SJCRH30 (cell line): Measurements from ENCODE around the gene NUP210L. TPM values are rescaled to one million over a fixed set of nuclear protein-coding genes. Genes with fewer than 3 reads are reported as not detected.

Experiments used
- DNase-seq, 2 experiments: peaks; one replicate each; pipeline ENCODE4 v3.0.0-alpha.2; 2015 to 2020
- H3K27ac ChIP-seq: fragments of 250-450 bp; sonication (Bioruptor Pico); 2 replicates; pipeline ENCODE4 v1.5.1; 2020; ENCODE audit warnings: mild to moderate bottlenecking, moderate library complexity
- H3K27me3 ChIP-seq: fragments of 250-450 bp; sonication (Bioruptor Pico); 2 replicates; pipeline ENCODE4 v1.5.1; 2020; ENCODE audit warnings: mild to moderate bottlenecking, moderate library complexity
- H3K36me3 ChIP-seq: fragments of 250-450 bp; sonication (Bioruptor Pico); 2 replicates; pipeline ENCODE4 v1.5.1; 2020; ENCODE audit warnings: mild to moderate bottlenecking, moderate library complexity
- H3K4me1 ChIP-seq: fragments of 250-450 bp; sonication (Bioruptor Pico); 2 replicates; pipeline ENCODE4 v1.5.1; 2020; ENCODE audit warnings: mild to moderate bottlenecking, moderate library complexity
- H3K4me3 ChIP-seq: fragments of 250-450 bp; sonication (Bioruptor Pico); 2 replicates; pipeline ENCODE4 v1.5.1; 2020; ENCODE audit warnings: mild to moderate bottlenecking, moderate library complexity
- H3K9me3 ChIP-seq: fragments of 250-450 bp; sonication (Bioruptor Pico); replicated peaks from 2 replicates; pipeline ENCODE4 v1.5.1; 2020; ENCODE audit warnings: mild to moderate bottlenecking, moderate library complexity
- total RNA-seq: library from RNA; depleted of rRNA; stranded (reverse); fragments of >200 nt; shearing (Covaris generic); gene quantifications from 2 replicates; pipeline ENCODE4 v1.2.3, GENCODE V29; 2014

The NUP210L gene
- total RNA-seq, 1 experiment from 2014 or later, result 0.04 TPM

- no peak overlapping the region for H3K4me3 ChIP-seq
- H3K27ac ChIP-seq, result no peak overlapping the region
- no peaks in the 10 kb centered on the region for H3K27me3 ChIP-seq
- no peaks in the 10 kb centered on the region for H3K9me3 ChIP-seq
- DNase-seq, result no peak
- no peaks in the 10 kb centered on the region for H3K4me1 ChIP-seq
- H3K36me3 ChIP-seq, result peaks cover 23% of the 10 kb centered on the region
Measured at GRCh38 chr1:154178911-154179811, 24.3 kb upstream of the NUP210L start.

GRCh38 chr1:154178013-154178412, 23.1 kb upstream of the NUP210L start:
- Histone ChIP-seq H3K4me3 (no peak overlapping the region), H3K36me3 (peaks cover 32% of the 10 kb centered on the region), H3K4me1 (no peaks in the 10 kb centered on the region), H3K27ac (no peak overlapping the region), H3K9me3 (no peaks in the 10 kb centered on the region), H3K27me3 (no peaks in the 10 kb centered on the region)
- no peak for DNase-seq

- Histone ChIP-seq H3K4me3 (no peak overlapping the region), H3K4me1 (no peaks in the 10 kb centered on the region), H3K9me3 (no peaks in the 10 kb centered on the region), H3K27me3 (no peaks in the 10 kb centered on the region), H3K36me3 (peaks cover 49% of the 10 kb centered on the region), H3K27ac (no peak overlapping the region)
- DNase-seq, result no peak
Measured at GRCh38 chr1:154176337-154176736, 21.5 kb upstream of the NUP210L start.

GRCh38 chr1:154174654-154175053, 19.8 kb upstream of the NUP210L start:
- Histone ChIP-seq H3K9me3 (no peaks in the 10 kb centered on the region), H3K27ac (no peak overlapping the region), H3K4me1 (no peaks in the 10 kb centered on the region), H3K4me3 (no peak overlapping the region), H3K27me3 (no peaks in the 10 kb centered on the region), H3K36me3 (peaks cover 57% of the 10 kb centered on the region)
- no peak for DNase-seq

GRCh38 chr1:154171880-154172279, 17.0 kb upstream of the NUP210L start:
- Histone ChIP-seq H3K36me3 (peaks cover 79% of the 10 kb centered on the region), H3K9me3 (no peaks in the 10 kb centered on the region), H3K4me3 (no peak overlapping the region), H3K27me3 (no peaks in the 10 kb centered on the region), H3K27ac (no peak overlapping the region), H3K4me1 (no peaks in the 10 kb centered on the region)
- DNase-seq, result no peak

- H3K4me1 ChIP-seq, result no peaks in the 10 kb centered on the region
- H3K36me3 ChIP-seq, result peaks cover 86% of the 10 kb centered on the region
- H3K9me3 ChIP-seq, result no peaks in the 10 kb centered on the region
- no peak for DNase-seq
- no peaks in the 10 kb centered on the region for H3K27me3 ChIP-seq
- H3K27ac ChIP-seq, result no peak overlapping the region
- H3K4me3 ChIP-seq, result no peak overlapping the region
Measured at GRCh38 chr1:154171223-154171583, 16.3 kb upstream of the NUP210L start.

GRCh38 chr1:154170547-154171222, 15.8 kb upstream of the NUP210L start:
- DNase-seq, result no peak
- H3K27ac ChIP-seq, result no peak overlapping the region

GRCh38 chr1:154167461-154167860, 12.6 kb upstream of the NUP210L start:
- Histone ChIP-seq H3K27ac (no peak overlapping the region), H3K4me3 (no peak overlapping the region), H3K36me3 (peaks cover 94% of the 10 kb centered on the region), H3K9me3 (no peaks in the 10 kb centered on the region), H3K4me1 (no peaks in the 10 kb centered on the region), H3K27me3 (no peaks in the 10 kb centered on the region)
- no peak for DNase-seq

More at GRCh38 chr1:154170547-154171222, 15.8 kb upstream of the NUP210L start:
- H3K27me3 ChIP-seq, result no peaks in the 10 kb centered on the region
- H3K4me1 ChIP-seq, result no peaks in the 10 kb centered on the region
- no peak overlapping the region for H3K4me3 ChIP-seq
- peaks cover 89% of the 10 kb centered on the region for H3K36me3 ChIP-seq
- H3K9me3 ChIP-seq, result no peaks in the 10 kb centered on the region

GRCh38 chr1:154166207-154166606, 11.3 kb upstream of the NUP210L start:
- peaks cover 90% of the 10 kb centered on the region for H3K36me3 ChIP-seq
- no peak for DNase-seq

GRCh38 chr1:154159554-154159953, 4.7 kb upstream of the NUP210L start:
- no peak overlapping the region for H3K27ac ChIP-seq
- H3K4me1 ChIP-seq, result no peaks in the 10 kb centered on the region
- no peaks in the 10 kb centered on the region for H3K27me3 ChIP-seq
- H3K9me3 ChIP-seq, result no peaks in the 10 kb centered on the region
- no peak for DNase-seq
- H3K36me3 ChIP-seq, result peaks cover 71% of the 10 kb centered on the region
- no peak overlapping the region for H3K4me3 ChIP-seq

More at GRCh38 chr1:154166207-154166606, 11.3 kb upstream of the NUP210L start:
- no peak overlapping the region for H3K4me3 ChIP-seq
- no peaks in the 10 kb centered on the region for H3K9me3 ChIP-seq
- no peaks in the 10 kb centered on the region for H3K4me1 ChIP-seq
- no peak overlapping the region for H3K27ac ChIP-seq
- H3K27me3 ChIP-seq, result no peaks in the 10 kb centered on the region

GRCh38 chr1:154158307-154159125, 3.6 kb upstream of the NUP210L start:
- Histone ChIP-seq H3K9me3 (no peaks in the 10 kb centered on the region), H3K36me3 (peaks cover 62% of the 10 kb centered on the region), H3K4me3 (no peak overlapping the region), H3K27ac (no peak overlapping the region), H3K4me1 (no peaks in the 10 kb centered on the region), H3K27me3 (no peaks in the 10 kb centered on the region)
- DNase-seq, result no peak

- H3K27me3 ChIP-seq, result no peaks in the 10 kb centered on the region
- no peaks in the 10 kb centered on the region for H3K4me1 ChIP-seq
- no peaks in the 10 kb centered on the region for H3K9me3 ChIP-seq
- no peak for DNase-seq
- no peak overlapping the region for H3K4me3 ChIP-seq
- no peak overlapping the region for H3K27ac ChIP-seq
- H3K36me3 ChIP-seq, result peaks cover 54% of the 10 kb centered on the region
Measured at GRCh38 chr1:154157520-154158306, 2.8 kb upstream of the NUP210L start.

- H3K27ac ChIP-seq, result no peak overlapping the region
- H3K4me3 ChIP-seq, result no peak overlapping the region
- no peak for DNase-seq
- H3K4me1 ChIP-seq, result no peaks in the 10 kb centered on the region
- peaks cover 37% of the 10 kb centered on the region for H3K36me3 ChIP-seq
- H3K27me3 ChIP-seq, result no peaks in the 10 kb centered on the region
- H3K9me3 ChIP-seq, result no peaks in the 10 kb centered on the region
Measured at GRCh38 chr1:154155251-154155650, 378 bp upstream of the NUP210L start.

- H3K9me3 ChIP-seq, result no peaks in the 10 kb centered on the region
- no peak overlapping the region for H3K4me3 ChIP-seq
- no peaks in the 10 kb centered on the region for H3K4me1 ChIP-seq
- no peak overlapping the region for H3K27ac ChIP-seq
- peaks cover 25% of the 10 kb centered on the region for H3K36me3 ChIP-seq
- no peak for DNase-seq
- H3K27me3 ChIP-seq, result no peaks in the 10 kb centered on the region
Measured at GRCh38 chr1:154154053-154154452, 820 bp downstream of the NUP210L start.
